Thymus (tissue), 11 donors: ENCODE data around the gene MXD1. TPM values are rescaled to one million over a fixed set of nuclear protein-coding genes. Genes with fewer than 3 reads are reported as not detected.

ENCODE experiments used
- DNase-seq, 9 donors: peaks; one replicate each; pipeline ENCODE4 v3.0.0-alpha.2; 2013; ENCODE audit warnings: low spot score in 9 of 9, low read depth in 6 of 9, missing footprints in 1 of 9
- H3K27ac ChIP-seq, 2 donors: one replicate each; pipeline ENCODE4 v1.5.1; 2013; ENCODE audit warnings: control low read depth in 1 of 2, low read depth in 1 of 2, low read length in 1 of 2, mild to moderate bottlenecking in 1 of 2, moderate library complexity in 1 of 2
- H3K27me3 ChIP-seq, 2 donors: one replicate each; pipeline ENCODE4 v1.5.1; 2013; ENCODE audit warnings: low read length in 1 of 2; ENCODE audit not compliant: control insufficient read depth in 2 of 2, insufficient read depth in 1 of 2
- H3K36me3 ChIP-seq, 2 donors: one replicate each; pipeline ENCODE4 v1.5.1; 2013; ENCODE audit warnings: low read length in 1 of 2, mild to moderate bottlenecking in 1 of 2, moderate library complexity in 1 of 2; ENCODE audit not compliant: control insufficient read depth in 2 of 2, insufficient read depth in 2 of 2
- H3K4me1 ChIP-seq, 2 donors: one replicate each; pipeline ENCODE4 v1.5.1; 2013; ENCODE audit warnings: low read length in 2 of 2; ENCODE audit not compliant: control insufficient read depth in 2 of 2, insufficient read depth in 2 of 2
- H3K4me3 ChIP-seq, 2 donors: one replicate each; pipeline ENCODE4 v1.5.1; 2013; ENCODE audit warnings: low read length in 2 of 2, control low read depth in 1 of 2, mild to moderate bottlenecking in 1 of 2
- H3K9me3 ChIP-seq, 2 donors: one replicate each; pipeline ENCODE4 v1.5.1; 2013; ENCODE audit warnings: low read length in 1 of 2, mild to moderate bottlenecking in 1 of 2; ENCODE audit not compliant: control insufficient read depth in 2 of 2, insufficient read depth in 1 of 2
- WGBS: extraction: QIAGEN DNeasy Blood & Tissue Kit; methylation state at CpG from one replicate; pipeline ENCODE4 v1.1.7; 2013; 5-methylcytosine and 5-hydroxymethylcytosine counted together
- polyA plus RNA-seq: library from polyadenylated mRNA; stranded (reverse); fragments of 200-250 nt; gene quantifications from one replicate; pipeline ENCODE4 v1.2.3, GENCODE V29; 2013
- total RNA-seq: library from RNA; stranded (reverse); fragments of 120-200 nt; gene quantifications from one replicate; pipeline ENCODE4 v1.2.4, GENCODE V29; 2013
- donor health status: healthy.

The MXD1 gene
- total and polyA plus RNA-seq, 2 donors = 12.7 to 12.8 TPM

DNA sequence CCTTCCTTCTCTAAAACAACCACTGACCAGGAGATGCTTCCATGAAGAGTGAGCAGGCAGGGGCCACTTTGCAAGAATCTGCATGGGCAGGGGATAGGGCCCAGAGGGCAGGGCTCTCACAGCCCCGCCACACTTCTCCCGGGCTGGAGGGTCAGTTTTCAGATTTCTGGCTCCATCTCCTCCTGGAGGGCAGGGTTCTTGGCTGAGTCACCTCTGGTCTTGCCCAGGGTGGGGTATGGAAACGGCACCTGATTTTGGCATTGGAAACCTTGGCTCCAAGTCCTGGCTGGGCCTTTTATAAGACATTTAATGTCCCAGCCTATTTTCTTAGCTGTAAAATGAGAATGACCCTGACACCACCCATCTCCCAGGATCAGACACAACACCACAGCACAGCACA lies 74.1 kb downstream of the MXD1 start:
- WGBS = 93% methylated on average over 3 of the region's 3 CpGs
- no peak overlapping the region for H3K4me3 ChIP-seq
- H3K27me3 ChIP-seq = no peaks in the 10 kb centered on the region
- H3K4me1 ChIP-seq = peaks cover 0 to 20% of the 10 kb centered on the region in 2 donors
- DNase-seq = no peak
- peaks cover 0 to 4% of the 10 kb centered on the region in 2 donors for H3K9me3 ChIP-seq
- no peak overlapping the region for H3K27ac ChIP-seq
- H3K36me3 ChIP-seq = peaks cover 0 to 4% of the 10 kb centered on the region in 2 donors

DNA sequence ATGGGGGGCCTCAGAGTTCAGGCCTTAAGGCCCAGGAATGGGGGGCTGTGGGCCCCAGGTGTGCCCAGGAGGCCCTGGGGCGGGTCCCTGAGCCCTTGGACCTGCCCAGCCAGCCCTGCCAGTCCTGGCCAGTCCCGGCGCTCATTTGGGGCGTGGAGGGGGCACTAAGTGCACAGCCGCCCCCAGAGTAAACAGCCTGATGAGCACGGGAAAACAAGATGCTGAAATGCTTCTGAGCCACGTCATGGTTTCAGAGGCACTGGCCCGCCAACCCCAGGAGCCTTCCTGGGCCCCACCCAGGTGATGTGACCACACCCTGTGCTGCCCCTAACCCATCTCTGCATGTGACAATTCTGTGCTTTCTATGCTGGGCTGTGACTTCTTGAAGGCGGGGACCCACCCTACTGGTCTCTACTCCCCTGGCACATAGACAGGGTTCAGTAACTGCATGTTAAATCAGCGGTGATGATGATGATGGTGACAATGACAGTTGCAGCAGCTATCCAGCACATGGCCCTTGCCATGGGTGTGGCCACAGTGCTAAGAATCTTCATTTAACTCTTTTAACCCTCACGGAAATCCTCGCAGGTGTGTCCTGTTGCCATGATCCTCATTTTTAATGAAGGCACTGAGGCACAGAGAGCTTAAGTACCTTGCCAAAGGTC lies 74.7 kb downstream of the MXD1 start:
- DNase-seq = no peak
- Histone ChIP-seq H3K27ac (no peak overlapping the region), H3K4me1 (peaks cover 0 to 20% of the 10 kb centered on the region in 2 donors), H3K4me3 (no peak overlapping the region), H3K36me3 (peaks cover 0 to 9% of the 10 kb centered on the region in 2 donors), H3K9me3 (peaks cover 0 to 4% of the 10 kb centered on the region in 2 donors), H3K27me3 (no peaks in the 10 kb centered on the region)
- WGBS = 97% methylated on average over 12 of the region's 12 CpGs

Other genes starting within 250 kb of the MXD1 start
- 23.3 TPM for gene ANXA4, start 173.0 kb upstream of the MXD1 start, total RNA-seq
- gene ANXA4, start 173.0 kb upstream of the MXD1 start, polyA plus RNA-seq = 45.3 TPM
- 14.1 TPM for gene GMCL1, start 85.4 kb upstream of the MXD1 start, total RNA-seq
- gene GMCL1, start 85.4 kb upstream of the MXD1 start, polyA plus RNA-seq = 19.8 TPM
- gene SNRNP27, start 21.2 kb upstream of the MXD1 start, total RNA-seq = 65.0 TPM
- 64.3 TPM for gene SNRNP27, start 21.2 kb upstream of the MXD1 start, polyA plus RNA-seq
- gene ASPRV1, start 46.5 kb downstream of the MXD1 start, total RNA-seq = 1.5 TPM
- gene ASPRV1, start 46.5 kb downstream of the MXD1 start, polyA plus RNA-seq = 7.1 TPM
- gene PCBP1, start 172.4 kb downstream of the MXD1 start, total RNA-seq = 45.9 TPM
- gene PCBP1, start 172.4 kb downstream of the MXD1 start, polyA plus RNA-seq = 361 TPM